GM12873 (cell line): ENCODE measurements around the gene CAP2.

Experiments used
- TF ChIP-seq, protein P1 (sequence below): IDR thresholded peaks from 2 replicates; pipeline ENCODE4 v1.5.1; 2012; ENCODE audit warnings: low read depth, mild to moderate bottlenecking, moderate library complexity, low read length, control low read depth; ENCODE audit not compliant: insufficient read depth; ENCODE audit errors: missing control alignments

CAP2 gene

DNA sequence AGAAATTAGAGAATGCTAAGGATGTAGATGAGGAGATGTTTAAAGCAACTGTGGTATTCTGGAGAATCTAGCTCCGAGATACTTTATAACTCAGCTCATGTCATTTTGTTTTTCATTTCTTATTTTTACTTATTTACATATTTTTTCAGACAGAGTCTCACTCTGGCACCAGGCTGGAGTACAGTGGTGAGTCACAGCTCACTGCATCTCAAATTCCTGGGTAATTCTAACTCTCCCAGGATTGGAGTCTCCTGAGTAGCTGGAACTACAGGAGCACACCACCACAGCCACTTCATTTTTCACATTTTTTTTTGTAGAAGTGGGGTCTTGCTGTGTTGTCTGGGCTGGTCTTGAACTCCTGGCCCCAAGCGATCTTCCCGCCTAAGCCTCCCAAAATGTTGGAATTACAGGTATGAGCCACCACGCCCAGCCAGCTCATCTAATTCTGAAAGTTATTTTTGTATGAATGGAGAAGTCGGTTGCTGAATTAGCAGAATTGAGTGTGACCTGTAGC is 112.4 kb downstream of the CAP2 start:
- TF ChIP-seq, protein P1, sequence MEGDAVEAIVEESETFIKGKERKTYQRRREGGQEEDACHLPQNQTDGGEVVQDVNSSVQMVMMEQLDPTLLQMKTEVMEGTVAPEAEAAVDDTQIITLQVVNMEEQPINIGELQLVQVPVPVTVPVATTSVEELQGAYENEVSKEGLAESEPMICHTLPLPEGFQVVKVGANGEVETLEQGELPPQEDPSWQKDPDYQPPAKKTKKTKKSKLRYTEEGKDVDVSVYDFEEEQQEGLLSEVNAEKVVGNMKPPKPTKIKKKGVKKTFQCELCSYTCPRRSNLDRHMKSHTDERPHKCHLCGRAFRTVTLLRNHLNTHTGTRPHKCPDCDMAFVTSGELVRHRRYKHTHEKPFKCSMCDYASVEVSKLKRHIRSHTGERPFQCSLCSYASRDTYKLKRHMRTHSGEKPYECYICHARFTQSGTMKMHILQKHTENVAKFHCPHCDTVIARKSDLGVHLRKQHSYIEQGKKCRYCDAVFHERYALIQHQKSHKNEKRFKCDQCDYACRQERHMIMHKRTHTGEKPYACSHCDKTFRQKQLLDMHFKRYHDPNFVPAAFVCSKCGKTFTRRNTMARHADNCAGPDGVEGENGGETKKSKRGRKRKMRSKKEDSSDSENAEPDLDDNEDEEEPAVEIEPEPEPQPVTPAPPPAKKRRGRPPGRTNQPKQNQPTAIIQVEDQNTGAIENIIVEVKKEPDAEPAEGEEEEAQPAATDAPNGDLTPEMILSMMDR = no peak

DNA sequence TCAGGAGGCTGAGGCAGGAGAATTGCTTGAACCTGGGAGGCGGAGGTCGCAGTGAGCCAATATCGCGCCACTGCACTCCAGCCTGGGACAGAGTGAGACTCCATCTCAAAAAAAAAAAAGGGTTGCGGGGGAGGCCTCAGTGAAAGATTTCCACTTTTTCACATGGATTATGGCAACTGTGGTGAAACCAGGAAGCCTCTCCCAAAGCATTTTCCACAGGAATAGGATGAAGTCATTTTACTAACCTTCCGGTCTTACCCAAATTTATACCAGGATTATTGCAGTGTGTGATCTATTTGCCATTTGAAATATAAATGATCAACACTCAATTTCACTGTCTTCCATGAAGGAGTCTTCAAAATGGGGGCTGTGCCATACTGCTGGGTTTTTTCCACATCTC is 113.1 kb downstream of the CAP2 start:
- TF ChIP-seq, protein P1 = no peak

DNA sequence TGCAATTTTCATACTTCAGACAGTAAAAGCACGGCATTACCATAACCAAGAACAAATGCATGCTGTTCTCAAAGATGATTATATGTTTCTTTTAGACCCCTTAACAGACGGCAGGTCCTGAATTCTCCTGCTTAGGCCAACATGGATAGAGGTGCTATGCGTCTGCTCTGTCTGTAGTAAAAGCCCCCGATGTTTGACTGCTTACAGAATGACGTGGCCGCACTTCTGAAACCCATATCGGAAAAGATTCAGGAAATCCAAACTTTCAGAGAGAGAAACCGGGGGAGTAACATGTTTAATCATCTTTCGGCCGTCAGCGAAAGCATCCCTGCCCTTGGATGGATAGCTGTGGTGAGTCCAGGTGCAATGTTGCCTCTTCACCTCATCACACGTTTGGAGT is 113.6 kb downstream of the CAP2 start:
- TF ChIP-seq, protein P1 = no peak

DNA sequence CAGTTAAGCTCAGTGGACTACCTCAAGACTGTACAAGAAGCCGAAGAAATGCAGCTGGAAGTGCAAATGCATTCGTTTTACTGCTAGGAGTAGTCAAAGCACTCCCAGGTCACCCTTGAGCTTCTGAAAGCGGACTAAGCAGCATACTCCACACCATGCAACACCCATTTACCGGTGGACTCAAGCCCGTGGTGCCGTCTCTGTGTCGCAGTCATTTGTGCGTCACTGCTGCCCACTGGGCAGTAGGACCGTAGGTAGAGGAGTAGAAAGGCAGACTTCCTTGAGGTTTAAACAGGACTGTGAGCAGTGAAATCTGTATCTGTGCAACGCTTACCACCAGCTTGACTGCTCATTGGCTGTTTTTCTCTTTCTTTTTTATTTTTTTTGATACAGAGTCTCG is 117.7 kb downstream of the CAP2 start:
- TF ChIP-seq, protein P1 = no peak

DNA sequence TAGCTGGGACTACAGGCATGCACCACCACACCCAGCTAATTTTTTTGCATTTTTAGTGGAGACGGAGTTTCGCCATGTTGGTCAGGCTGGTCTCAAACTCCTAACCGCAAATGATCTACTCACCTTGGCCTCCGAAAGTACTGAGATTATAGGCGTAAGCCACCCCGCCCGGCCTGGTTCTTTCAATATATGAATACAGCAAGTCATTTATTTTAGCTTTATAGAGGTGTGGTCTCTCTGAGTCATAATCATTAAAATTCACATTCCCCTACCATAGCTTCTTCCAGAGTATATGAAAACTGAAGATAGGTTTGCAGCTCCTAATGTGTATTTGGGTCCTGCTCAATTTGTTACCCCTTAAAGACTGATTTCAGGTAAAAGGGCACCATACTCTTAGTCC is 118.2 kb downstream of the CAP2 start:
- TF ChIP-seq, protein P1 = no peak

DNA sequence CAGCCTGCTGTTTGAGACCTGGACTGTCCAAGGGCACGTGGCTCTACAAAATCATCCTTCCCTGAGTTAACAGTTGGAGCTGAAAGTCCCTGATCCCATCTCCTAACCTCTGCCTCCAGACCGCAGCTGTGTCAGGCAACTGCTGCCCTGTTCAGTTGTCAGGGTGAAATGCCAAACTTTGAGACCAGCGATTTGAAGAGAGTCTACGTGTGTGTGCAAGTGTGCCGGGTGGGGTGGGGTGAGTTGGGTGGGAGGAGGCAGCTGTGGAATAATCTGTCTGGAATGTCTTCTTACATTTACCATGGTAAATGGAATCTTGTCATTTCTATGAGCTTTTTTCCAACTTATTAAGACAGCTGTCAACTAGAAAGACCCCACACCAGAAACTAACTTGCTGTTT is 125.7 kb downstream of the CAP2 start:
- TF ChIP-seq, protein P1 = no peak

DNA sequence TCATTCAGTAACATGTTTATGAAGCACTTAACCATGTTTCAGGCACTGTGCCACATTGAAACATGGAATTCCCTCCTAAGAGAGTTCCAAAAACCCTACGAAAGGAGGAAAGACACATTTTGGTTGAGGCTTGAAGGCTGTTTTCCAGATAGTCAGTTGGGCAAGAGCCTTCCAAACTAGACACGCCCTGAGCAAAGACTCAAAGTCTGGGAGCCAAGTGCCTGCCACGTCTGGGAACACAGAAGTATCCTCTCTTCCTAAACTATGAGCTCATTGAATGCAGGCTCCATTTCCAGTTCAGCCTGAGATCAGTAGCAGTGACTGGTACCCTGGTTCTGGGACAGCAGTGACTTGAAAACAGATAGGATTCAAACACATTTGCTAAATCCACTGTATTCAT is 132.2 kb downstream of the CAP2 start:
- TF ChIP-seq, protein P1 = no peak
